Activated CD8-positive, alpha-beta memory T cell treated with anti-CD3 and anti-CD28 coated beads, Interleukin-2, amount 50 U/mL, for 48 hours (primary cell): ENCODE data around the gene RILP.
A peak's percentile ranks its signal among the peaks of the same experiment; 100 is the strongest.

Experiments used
- DNase-seq: peaks from one replicate; pipeline ENCODE4 v3.0.0-alpha.2; 2020

The RILP gene

GRCh38 chr17:1647802-1648171 lies 1.9 kb downstream of the RILP start:
- no peak for DNase-seq

DNA sequence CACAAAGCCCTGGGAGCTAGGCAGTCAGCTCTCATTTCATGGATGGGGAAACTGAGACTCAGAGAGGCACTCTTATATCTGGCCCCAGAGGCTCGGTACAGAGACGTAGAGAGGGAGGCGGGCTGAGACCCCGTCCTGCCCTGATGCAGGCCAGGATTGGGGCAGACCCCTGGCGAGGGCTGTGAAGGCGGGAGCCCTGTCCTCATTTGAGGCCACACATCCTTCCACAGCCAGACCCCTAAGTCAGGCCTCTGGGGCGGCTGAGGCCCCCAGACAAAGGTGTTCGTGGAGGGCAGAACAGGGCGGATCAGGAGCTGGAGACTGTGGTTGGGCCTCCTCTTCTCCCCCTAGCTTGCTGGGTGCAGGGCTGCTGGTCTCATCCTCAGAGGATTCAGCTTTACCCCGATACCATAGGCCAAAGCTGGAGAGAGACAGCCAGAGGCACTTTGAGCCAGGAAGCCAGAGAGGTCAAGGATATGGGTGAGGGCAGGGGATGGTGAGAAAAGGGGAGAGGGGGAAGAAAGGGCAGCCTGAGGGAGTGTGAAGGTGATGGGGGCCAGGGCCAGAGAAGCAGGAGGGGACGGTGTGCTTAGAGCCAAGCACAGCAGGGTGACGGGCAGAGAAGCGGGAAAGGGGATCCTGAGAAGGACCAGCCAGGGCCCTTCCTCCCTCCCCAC lies 3.3 kb downstream of the RILP start:
- DNase-seq = no peak

GRCh38 chr17:1645207-1646171 lies 4.2 kb downstream of the RILP start, which contains the start of gene SCARF1:
Gene SCARF1, minus strand, starts transcription at chr17:1645732. Its CDS starts 35 bp downstream, at chr17:1645697.
- no peak for DNase-seq

- peak; percentile 71 for DNase-seq
Observed at GRCh38 chr17:1644493-1645206, 5.0 kb downstream of the RILP start.

DNA sequence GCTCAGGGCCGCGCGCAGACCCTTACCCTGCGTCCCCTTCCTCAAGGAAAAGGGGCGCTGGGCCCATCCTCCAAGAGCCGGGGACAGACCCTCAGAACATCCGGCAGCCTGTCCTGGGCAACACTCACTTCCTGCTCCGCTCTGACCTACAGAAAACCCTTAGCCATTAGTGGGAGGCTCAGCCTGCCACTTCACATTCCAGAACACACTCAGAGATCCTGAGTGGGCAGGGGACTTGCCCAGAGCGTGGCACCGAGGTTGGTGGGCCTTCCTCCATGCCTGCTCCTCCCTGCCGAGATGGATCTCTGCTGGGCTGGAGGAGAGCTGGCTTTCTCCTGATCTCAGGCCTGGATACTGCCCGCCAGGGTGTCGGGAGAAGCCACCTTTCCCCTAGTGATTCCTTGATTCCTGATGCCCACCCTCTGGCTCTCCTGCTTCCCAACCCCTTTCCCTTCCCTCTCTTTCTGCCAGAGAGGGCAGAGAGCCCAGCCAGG lies 5.6 kb downstream of the RILP start:
- no peak for DNase-seq

DNA sequence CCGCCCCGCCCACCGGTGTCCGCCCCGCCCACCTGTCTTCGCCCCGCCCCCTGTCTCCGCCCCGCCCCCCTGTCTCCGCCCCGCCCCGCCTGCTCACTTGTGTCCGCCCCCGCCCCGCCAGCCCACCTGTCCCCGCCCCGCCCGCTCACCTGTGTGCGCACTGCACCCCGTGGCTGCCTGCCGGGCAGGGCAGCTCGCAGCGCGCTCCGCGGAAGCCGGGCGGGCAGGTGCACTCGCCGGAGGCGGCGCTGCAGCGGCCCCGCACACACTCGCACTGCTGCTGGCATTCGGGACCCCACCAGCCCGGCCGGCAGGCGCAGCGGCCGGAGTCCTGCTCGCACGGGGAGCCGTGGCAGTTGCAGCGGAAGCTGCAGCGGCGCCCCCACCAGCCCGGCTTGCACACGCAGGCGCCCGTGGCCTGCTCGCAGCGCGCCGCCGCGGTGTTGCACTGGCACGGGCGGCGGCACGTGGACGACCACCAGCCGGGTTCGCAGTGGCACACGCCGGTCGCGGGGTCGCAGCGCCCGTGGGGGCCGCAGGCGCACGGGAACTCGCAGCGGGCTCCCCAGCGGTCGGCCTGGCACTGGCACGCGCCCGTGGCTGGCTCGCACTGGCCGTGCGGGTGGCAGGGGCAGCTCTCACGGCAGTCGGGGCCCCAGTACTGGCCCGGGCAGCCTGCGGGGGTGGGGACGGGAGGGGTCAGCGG lies 6.2 kb downstream of the RILP start:
- DNase-seq = peak; percentile 79

- no peak for DNase-seq
Observed at GRCh38 chr17:1641065-1641403, 8.6 kb downstream of the RILP start.

DNA sequence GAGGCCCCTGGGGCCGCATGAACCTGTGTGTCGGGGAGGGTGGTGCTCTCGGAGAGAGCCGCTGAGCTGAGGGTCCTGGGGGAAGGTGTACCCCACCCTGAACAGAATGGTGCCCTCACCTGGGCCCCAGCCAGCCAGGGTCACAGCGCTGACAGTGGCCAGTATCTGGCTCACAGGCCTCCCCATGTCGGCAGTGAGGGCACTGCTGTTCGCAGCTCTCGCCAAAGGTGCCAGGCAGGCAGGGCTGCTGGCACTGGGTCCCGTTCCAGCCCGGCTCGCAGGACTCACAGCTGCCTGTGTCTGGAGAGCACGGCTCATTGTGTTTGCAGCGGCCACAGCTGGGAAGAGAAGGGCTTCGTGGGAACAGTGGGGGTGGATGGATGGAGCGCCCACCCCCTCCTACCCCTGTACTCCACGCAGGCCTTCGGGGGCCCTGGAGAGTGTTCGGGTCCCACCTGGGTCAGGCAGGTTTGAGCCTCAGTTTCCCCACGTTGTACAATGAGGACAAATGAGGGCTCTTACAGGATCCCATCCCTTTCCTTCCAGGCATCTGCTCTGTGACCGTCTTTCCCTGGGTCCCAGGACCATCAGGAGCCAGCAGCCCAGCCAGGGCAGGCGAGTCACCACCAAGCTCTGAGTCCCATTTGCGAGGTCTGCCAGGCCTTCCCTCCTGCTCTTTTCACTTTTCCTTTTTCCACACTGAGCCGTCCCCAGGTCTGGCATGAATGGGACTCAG lies 9.2 kb downstream of the RILP start:
- no peak for DNase-seq

DNA sequence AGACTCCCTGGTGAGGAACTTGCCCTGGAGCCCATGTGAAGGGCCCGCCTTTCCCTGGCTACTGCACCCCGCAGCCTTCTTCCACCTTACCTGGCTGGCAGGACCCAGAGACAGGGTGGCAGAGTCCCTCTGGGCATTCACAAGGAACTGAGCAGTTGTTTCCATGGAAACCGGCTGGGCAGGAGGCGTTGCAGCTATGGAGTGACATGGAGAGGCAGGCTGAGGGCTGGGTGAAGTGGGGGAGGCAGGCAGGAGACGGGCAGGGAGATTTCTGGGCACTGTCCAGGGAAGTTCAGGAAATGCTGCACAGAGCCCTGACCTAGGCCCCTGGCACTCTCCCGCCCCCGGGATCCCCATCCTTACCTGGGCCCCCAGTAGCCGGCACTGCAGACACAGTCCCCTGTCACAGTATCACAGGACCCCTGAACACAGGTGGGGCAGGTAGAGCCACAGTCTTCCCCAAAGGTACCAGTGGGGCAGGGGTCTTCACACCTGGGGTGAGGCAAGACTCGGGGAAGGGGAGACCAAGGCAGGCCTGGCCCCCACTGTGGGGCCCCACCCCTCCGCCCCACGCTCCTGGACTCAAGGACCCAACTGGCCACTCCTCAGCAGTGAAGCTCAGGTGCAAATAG lies 10.0 kb downstream of the RILP start:
- DNase-seq = no peak

- DNase-seq = no peak
Observed at GRCh38 chr17:1638624-1639300, 10.9 kb downstream of the RILP start.

- no peak for DNase-seq
Observed at GRCh38 chr17:1638171-1638590, 11.5 kb downstream of the RILP start.

GRCh38 chr17:1636732-1637285 lies 12.9 kb downstream of the RILP start:
- no peak for DNase-seq

DNA sequence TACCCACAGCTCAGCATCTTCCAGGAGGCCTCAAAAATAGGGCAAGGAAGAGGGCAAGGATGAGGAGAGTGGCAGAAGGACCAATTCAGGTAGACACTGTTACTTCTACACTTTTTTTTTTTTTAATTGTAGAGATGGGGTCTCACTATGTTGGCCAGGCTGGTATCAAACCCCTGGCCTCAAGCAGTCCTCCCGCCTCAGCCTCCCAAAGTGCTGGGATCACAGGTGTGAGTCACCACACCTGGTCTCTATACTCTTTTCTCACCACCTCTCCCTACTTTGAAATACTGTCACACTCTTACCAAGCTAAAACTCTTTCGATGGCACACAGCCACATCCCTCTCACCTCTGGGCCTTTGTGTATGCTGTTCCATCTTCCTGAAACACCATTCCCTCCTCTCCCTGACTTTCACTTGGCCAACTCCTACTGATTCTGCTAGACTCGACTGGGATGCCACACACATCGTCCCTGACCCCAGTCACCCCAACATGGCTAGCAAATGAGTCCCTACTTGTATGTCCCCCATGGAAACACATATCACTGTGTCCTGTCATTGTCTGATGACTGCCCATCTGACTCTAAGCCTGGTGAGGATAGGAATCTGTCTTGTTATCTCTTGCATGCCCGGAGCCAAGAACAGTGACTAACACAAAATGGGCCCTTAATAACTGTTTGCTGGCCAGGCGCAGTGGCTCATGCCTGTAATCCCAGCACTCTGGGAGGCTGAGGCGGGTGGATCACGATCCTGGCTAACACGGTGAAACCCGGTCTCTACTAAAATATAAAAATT lies 13.8 kb downstream of the RILP start:
- DNase-seq = no peak

- no peak for DNase-seq
Observed at GRCh38 chr17:1634841-1635650, 14.6 kb downstream of the RILP start.

DNA sequence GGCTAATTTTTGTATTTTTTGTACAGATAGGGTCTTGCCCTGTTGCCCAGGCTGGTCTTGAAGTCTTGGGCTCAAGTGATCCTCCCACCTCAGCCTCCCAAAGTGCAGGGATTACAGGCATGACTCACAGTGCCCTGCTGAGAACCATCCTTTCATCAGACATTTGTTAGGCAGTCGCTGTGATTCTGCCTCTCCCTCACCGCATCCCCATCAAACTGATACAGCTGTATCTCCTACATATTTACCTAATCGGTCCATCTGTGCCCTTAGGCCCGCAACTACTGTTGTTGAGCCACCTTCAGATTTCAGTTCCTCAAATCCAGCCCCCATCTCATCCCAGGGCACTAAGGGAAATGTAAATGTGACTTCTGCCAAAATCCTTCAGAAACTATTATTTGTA lies 19.0 kb downstream of the RILP start:
- no peak for DNase-seq

- DNase-seq = peak; percentile 92
Observed at GRCh38 chr17:1629504-1630310, 20.0 kb downstream of the RILP start.

- DNase-seq = peak; percentile 93
Observed at GRCh38 chr17:1628856-1629503, 20.7 kb downstream of the RILP start.
